Cardiac muscle cell (in vitro differentiated cells and primary cell): ENCODE results near the gene NDNF. TPM values are rescaled to one million over a fixed set of nuclear protein-coding genes. Genes with fewer than 3 reads are reported as not detected.

Source experiments
- DNase-seq, 2 donors: peaks; one replicate each; pipeline versions ENCODE4 v3.0.0 to v3.0.0-alpha.2; 2010 to 2017; ENCODE audit warnings: low read depth in 1 of 2, low spot score in 1 of 2
- H3K27ac ChIP-seq: fragments of 200-600 bp; sonication (generic); 2 replicates; pipeline ENCODE4 v1.5.1; 2016
- H3K27me3 ChIP-seq: fragments of 200-600 bp; sonication (generic); 2 replicates; pipeline ENCODE4 v1.6.0; 2016; ENCODE audit warnings: control low read depth
- H3K36me3 ChIP-seq: fragments of 200-600 bp; sonication (generic); 2 replicates; pipeline ENCODE4 v1.5.1; 2016; ENCODE audit warnings: control low read depth
- H3K4me1 ChIP-seq: fragments of 200-600 bp; sonication (generic); 2 replicates; pipeline ENCODE4 v1.8.1; 2017; ENCODE audit warnings: low read depth, mild to moderate bottlenecking, mixed run types
- H3K4me3 ChIP-seq: fragments of 200-600 bp; sonication (generic); 2 replicates; pipeline ENCODE4 v1.5.1; 2016; ENCODE audit warnings: mild to moderate bottlenecking
- H3K9me3 ChIP-seq: fragments of 200-600 bp; sonication (generic); 2 replicates; pipeline ENCODE4 v1.5.1; 2017; ENCODE audit warnings: low read depth, mild to moderate bottlenecking, control low read depth
- polyA plus RNA-seq: library from polyadenylated mRNA; unstranded; fragments of >200 nt; fragmentation: Nextera tagmentation; extraction: Ambion mirVana; gene quantifications from 2 replicates; pipeline ENCODE4 v1.2.1, GENCODE V29; 2016
- total RNA-seq: library from RNA; depleted of rRNA; stranded (reverse); fragments of >200 nt; gene quantifications from 2 replicates; pipeline ENCODE4 v1.2.3, GENCODE V29; 2016
- TF ChIP-seq, protein P1 (sequence below): IDR thresholded peaks from 2 replicates; pipeline ENCODE4 v1.5.1; 2012; ENCODE audit warnings: low read depth, mild to moderate bottlenecking, low read length

The NDNF gene
- total and polyA plus RNA-seq, 2 experiments from 2014 or later = 2.6 to 9.3 TPM

- H3K4me3 ChIP-seq = peak overlapping the region; percentile 71
- H3K27ac ChIP-seq = no peak overlapping the region
- TF ChIP-seq, protein P1, sequence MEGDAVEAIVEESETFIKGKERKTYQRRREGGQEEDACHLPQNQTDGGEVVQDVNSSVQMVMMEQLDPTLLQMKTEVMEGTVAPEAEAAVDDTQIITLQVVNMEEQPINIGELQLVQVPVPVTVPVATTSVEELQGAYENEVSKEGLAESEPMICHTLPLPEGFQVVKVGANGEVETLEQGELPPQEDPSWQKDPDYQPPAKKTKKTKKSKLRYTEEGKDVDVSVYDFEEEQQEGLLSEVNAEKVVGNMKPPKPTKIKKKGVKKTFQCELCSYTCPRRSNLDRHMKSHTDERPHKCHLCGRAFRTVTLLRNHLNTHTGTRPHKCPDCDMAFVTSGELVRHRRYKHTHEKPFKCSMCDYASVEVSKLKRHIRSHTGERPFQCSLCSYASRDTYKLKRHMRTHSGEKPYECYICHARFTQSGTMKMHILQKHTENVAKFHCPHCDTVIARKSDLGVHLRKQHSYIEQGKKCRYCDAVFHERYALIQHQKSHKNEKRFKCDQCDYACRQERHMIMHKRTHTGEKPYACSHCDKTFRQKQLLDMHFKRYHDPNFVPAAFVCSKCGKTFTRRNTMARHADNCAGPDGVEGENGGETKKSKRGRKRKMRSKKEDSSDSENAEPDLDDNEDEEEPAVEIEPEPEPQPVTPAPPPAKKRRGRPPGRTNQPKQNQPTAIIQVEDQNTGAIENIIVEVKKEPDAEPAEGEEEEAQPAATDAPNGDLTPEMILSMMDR = no peak
- peaks cover 6% of the 10 kb centered on the region for H3K4me1 ChIP-seq
- H3K9me3 ChIP-seq = no peaks in the 10 kb centered on the region
- peaks cover 5% of the 10 kb centered on the region for H3K27me3 ChIP-seq
- no peaks in the 10 kb centered on the region for H3K36me3 ChIP-seq
- no peak for DNase-seq
These were observed 603 bp downstream of the NDNF start for GRCh38 chr4:121071640-121072223.

DNA sequence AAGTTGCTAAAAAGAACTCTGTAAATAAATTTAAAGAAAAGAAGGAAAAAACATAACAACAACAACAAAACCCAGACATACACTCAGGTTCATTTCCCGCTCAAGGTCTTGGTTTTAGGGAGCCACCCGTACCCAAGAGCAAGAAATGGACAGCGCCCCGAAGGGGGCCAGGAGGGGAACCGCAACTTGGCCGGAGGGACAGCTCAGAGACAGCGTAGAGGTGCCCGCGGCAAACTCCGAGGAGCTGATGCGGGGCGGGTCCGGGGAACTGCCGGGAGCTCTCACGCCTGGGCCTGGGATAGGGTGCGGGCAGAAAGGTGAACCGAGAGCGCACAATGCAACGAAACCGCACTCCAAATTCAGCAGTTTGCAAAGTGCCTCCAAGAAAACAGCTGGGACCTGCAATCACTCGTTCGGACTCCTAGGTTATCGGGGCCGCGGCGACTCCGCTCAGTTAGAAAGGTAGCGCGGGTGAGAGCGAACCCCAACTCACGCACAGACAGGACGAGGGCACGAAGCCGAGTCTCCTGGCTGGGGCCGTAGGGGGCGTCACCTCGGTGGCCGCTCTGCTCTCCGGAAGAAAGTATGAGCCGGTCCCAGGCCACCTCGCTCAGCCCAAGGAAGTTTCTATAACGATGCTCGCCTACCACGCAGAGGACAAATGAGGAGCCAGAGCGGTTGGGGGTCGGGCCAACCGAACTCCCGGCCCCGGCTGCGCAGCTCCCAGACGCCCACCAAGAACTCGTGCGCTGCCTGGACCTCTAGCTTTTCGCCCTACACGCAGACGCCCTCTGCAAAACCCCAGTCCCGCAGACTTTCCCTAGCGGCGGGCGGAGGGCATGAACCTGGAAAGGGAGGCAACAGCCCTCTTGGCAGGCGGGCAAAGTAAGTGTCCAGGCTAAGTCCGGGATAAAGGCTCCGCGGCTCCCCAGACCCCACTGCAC is 1.4 kb downstream of the NDNF start:
- TF ChIP-seq, protein P1 = peak; percentile 44
- peak; percentile 44 to 67 for DNase-seq
- H3K4me1 ChIP-seq = peaks cover 6% of the 10 kb centered on the region
- peak overlapping the region; percentile 71 for H3K4me3 ChIP-seq
- H3K36me3 ChIP-seq = no peaks in the 10 kb centered on the region
- H3K27ac ChIP-seq = no peak overlapping the region
- H3K27me3 ChIP-seq = peaks cover 5% of the 10 kb centered on the region
- no peaks in the 10 kb centered on the region for H3K9me3 ChIP-seq

DNA sequence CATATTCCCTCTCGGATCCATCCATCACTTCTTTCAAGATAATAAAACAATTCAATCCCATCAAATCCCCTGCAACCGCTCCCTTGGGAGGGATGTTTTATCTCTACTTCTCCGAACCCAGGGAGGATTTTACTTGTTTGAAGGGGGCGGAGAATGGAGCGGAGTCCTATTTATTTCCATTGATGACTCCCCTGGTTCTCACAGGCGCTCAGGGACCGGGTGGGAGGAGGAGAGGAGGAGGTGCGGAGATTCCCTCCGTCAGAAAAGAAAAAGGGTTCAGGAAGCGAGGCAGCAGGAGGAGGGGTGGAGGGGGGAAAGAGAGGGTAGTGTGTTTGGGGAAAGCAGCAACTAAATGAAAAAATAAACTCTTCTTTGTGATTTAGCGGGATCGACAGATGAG is 2.1 kb downstream of the NDNF start:
- H3K27me3 ChIP-seq = peaks cover 5% of the 10 kb centered on the region

DNA sequence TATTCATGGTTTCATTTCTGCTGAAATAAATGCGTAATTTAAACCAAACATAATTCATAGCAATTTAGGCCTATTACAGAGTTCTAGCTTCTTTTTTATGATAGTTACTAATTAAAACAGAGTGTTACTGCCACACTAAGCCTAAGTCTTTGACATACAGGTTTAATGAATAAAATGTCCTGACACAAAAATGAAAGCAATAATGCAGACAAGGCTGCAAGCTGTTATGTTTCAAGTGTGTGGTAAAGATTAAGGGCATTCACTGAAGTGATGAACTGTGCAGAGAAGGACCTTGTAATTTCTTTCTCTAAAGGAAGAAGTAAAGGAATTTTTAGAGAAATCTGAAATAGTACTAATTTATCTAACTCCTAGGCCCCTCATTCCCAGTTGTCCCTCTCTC is 2.9 kb downstream of the NDNF start:
- DNase-seq = no peak
- no peak overlapping the region for H3K4me3 ChIP-seq
- no peaks in the 10 kb centered on the region for H3K9me3 ChIP-seq
- H3K27me3 ChIP-seq = peaks cover 5% of the 10 kb centered on the region
- H3K4me1 ChIP-seq = peaks cover 6% of the 10 kb centered on the region
- TF ChIP-seq, protein P1 = no peak
- no peaks in the 10 kb centered on the region for H3K36me3 ChIP-seq
- no peak overlapping the region for H3K27ac ChIP-seq

More for the DNA sequence above, 2.1 kb downstream of the NDNF start:
- TF ChIP-seq, protein P1 = no peak
- Histone ChIP-seq H3K4me3 (peak overlapping the region; percentile 71), H3K9me3 (no peaks in the 10 kb centered on the region), H3K4me1 (peaks cover 6% of the 10 kb centered on the region), H3K27ac (no peak overlapping the region), H3K36me3 (no peaks in the 10 kb centered on the region)
- peak in 1 of 2 donors; percentile 26 for DNase-seq

DNA sequence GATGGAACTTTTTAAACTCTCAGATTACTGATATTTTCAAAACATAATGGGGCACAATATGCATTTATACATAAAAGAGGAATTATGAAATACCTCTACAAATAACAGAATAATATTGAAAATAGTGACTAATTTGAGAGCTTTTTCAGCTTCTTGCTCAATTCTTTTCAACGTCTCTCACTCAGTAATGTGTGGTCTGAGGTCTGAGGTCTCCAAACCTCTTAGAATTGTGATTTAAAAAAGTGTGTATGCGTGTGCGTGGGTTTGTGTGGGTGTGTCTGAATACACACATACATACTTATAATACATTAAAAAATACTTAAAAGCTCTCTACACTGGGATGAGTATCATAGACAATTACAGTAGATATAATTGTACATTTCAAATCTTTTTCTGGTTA is 7.9 kb downstream of the NDNF start:
- Histone ChIP-seq H3K4me3 (no peak overlapping the region), H3K27me3 (no peaks in the 10 kb centered on the region), H3K9me3 (no peaks in the 10 kb centered on the region), H3K27ac (no peak overlapping the region), H3K36me3 (no peaks in the 10 kb centered on the region), H3K4me1 (no peaks in the 10 kb centered on the region)
- no peak for DNase-seq
- TF ChIP-seq, protein P1 = no peak
